RWPE2 (cell line): ENCODE measurements around the gene FABP7.

ENCODE experiments used
- ATAC-seq: fragments of 200-7000 bp; cut with Tn5 transposase; 3 replicates; pipeline ENCODE4 v1.9.1; 2021; ENCODE audit warnings: low read depth
- DNase-seq: peaks from one replicate; pipeline ENCODE4 v3.0.0-alpha.2; 2020; ENCODE audit warnings: low spot score
- H3K27ac ChIP-seq: fragments of 450-650 bp; 2 replicates; pipeline ENCODE4 v1.5.1; 2017; ENCODE audit warnings: mild to moderate bottlenecking; ENCODE audit not compliant: poor library complexity, severe bottlenecking
- H3K27me3 ChIP-seq: fragments of 250-450 bp; sonication (Bioruptor Pico); 2 replicates; pipeline ENCODE4 v1.5.1; 2021; ENCODE audit warnings: mild to moderate bottlenecking, moderate library complexity; ENCODE audit not compliant: insufficient read depth, poor library complexity, severe bottlenecking
- H3K36me3 ChIP-seq: fragments of 250-450 bp; sonication (Bioruptor Pico); 2 replicates; pipeline ENCODE4 v1.5.1; 2020; ENCODE audit warnings: low read depth, mild to moderate bottlenecking, moderate library complexity
- H3K4me1 ChIP-seq: fragments of 250-450 bp; sonication (Bioruptor Pico); 2 replicates; pipeline ENCODE4 v1.5.1; 2021; ENCODE audit warnings: mild to moderate bottlenecking, moderate library complexity; ENCODE audit not compliant: insufficient read depth, poor library complexity, severe bottlenecking
- H3K4me3 ChIP-seq: fragments of 250-450 bp; sonication (Bioruptor Pico); 2 replicates; pipeline ENCODE4 v1.5.1; 2021; ENCODE audit warnings: mild to moderate bottlenecking, moderate library complexity; ENCODE audit not compliant: severe bottlenecking
- H3K9me3 ChIP-seq: fragments of 250-450 bp; sonication (Bioruptor Pico); 2 replicates; pipeline ENCODE4 v1.5.1; 2021; ENCODE audit warnings: mild to moderate bottlenecking, moderate library complexity; ENCODE audit not compliant: severe bottlenecking
- TF ChIP-seq, protein P1 (sequence below): fragments of 450-650 bp; IDR thresholded peaks from one replicate; pipeline ENCODE4 v1.5.1; 2017; ENCODE audit warnings: mild to moderate bottlenecking, moderate library complexity; ENCODE audit not compliant: poor library complexity, severe bottlenecking

The FABP7 gene

DNA sequence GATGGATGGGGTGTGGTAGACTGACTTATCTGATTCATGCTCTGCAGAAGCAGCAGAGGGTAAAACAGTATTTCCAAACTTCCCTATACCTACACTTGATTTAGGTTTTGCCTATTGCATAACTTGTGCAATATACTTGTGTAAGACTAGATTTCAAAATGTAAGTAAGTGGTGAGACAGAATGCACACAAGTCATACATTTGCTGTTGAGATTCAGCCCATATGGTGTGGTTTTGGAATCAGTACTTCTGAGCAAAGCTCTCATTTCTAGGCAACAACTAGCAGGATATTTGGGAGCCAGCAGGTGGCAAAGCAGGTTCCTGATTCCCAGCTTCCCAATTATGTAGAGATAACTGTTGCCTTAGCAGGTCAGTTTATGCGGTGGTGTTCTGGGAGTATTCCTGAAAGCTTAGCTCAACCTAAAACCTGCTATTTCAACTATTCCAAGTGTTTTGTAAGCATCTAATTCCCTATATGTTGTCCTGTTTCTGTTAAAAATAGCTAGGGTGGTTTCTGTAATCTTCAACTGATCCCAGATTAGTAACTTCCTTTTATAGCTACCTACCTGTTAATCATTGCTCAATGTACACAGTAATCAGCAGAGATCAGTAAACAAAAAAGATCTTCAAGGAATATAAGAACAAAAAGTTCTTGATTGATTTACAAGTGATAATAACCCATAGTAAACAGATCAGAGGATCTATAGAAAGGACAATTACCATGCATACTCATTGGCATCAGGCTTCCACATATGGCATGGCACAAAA, 8.5 kb upstream of the FABP7 start:
- no peaks in the 10 kb centered on the region for H3K27me3 ChIP-seq
- 0 out of 3 replicates have a peak, but pooled peaks have one; percentile 14 for ATAC-seq
- H3K27ac ChIP-seq: no peak overlapping the region
- no peaks in the 10 kb centered on the region for H3K9me3 ChIP-seq
- no peaks in the 10 kb centered on the region for H3K36me3 ChIP-seq
- no peak overlapping the region for H3K4me3 ChIP-seq
- no peaks in the 10 kb centered on the region for H3K4me1 ChIP-seq
- DNase-seq: no peak
- TF ChIP-seq, protein P1, sequence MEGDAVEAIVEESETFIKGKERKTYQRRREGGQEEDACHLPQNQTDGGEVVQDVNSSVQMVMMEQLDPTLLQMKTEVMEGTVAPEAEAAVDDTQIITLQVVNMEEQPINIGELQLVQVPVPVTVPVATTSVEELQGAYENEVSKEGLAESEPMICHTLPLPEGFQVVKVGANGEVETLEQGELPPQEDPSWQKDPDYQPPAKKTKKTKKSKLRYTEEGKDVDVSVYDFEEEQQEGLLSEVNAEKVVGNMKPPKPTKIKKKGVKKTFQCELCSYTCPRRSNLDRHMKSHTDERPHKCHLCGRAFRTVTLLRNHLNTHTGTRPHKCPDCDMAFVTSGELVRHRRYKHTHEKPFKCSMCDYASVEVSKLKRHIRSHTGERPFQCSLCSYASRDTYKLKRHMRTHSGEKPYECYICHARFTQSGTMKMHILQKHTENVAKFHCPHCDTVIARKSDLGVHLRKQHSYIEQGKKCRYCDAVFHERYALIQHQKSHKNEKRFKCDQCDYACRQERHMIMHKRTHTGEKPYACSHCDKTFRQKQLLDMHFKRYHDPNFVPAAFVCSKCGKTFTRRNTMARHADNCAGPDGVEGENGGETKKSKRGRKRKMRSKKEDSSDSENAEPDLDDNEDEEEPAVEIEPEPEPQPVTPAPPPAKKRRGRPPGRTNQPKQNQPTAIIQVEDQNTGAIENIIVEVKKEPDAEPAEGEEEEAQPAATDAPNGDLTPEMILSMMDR: no peak

DNA sequence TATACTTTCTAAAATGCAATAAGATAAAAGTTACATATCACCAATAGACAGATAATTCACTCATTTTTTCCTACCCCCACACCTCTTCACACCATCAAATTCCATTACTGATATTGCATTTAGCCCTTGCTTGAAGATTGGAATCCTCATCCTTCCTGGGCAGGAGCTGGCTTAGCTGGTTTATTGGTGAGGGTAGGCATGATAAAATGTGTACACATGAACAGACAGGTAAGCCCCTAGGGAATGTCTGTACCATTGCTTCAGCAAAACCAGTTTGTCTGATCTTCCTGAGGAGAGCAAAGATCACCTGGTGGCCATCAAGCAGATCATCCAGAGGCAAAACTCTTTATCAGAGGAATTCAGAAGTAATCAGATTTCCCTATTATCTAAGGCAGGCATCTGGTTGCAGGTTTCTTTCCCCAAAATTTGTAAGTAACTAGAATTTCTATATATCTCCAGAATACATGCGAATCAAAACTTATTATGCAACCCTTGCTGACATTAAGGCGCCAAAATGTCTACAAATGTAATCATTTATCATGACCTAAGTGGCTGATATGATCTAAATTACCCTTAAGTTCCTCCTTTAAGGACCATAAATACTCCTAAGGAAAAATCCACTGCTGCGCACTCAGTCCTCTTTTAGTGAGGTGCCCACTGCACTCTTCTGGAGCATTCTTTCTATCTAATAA, 6.6 kb upstream of the FABP7 start:
- TF ChIP-seq, protein P1: no peak
- 0 out of 3 replicates have a peak, but pooled peaks have one; percentile 33 for ATAC-seq
- Histone ChIP-seq H3K4me1 (no peaks in the 10 kb centered on the region), H3K9me3 (no peaks in the 10 kb centered on the region), H3K27ac (no peak overlapping the region), H3K36me3 (no peaks in the 10 kb centered on the region), H3K27me3 (no peaks in the 10 kb centered on the region), H3K4me3 (no peak overlapping the region)
- DNase-seq: no peak

DNA sequence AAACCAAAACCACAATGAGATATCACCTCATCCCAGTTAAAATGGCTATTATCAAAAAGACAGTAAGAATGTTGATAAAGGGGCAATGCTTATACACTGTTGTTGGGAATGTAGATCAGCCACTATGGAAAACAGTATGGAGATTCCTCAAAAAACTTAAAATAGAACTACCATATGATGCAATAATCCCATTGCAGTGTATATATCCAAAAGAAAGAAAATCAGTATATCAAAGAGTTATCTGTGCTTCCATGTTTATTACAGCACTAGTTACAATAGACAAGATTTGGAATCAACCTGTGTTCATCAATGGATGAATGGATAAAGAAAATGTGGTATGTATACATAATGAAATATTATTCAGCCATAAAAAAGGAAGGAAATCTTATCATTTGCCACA, 3.5 kb upstream of the FABP7 start:
- Histone ChIP-seq H3K36me3 (no peaks in the 10 kb centered on the region), H3K4me1 (no peaks in the 10 kb centered on the region), H3K9me3 (no peaks in the 10 kb centered on the region), H3K27ac (no peak overlapping the region), H3K27me3 (no peaks in the 10 kb centered on the region), H3K4me3 (no peak overlapping the region)
- ATAC-seq: no peak
- TF ChIP-seq, protein P1: no peak
- DNase-seq: no peak

DNA sequence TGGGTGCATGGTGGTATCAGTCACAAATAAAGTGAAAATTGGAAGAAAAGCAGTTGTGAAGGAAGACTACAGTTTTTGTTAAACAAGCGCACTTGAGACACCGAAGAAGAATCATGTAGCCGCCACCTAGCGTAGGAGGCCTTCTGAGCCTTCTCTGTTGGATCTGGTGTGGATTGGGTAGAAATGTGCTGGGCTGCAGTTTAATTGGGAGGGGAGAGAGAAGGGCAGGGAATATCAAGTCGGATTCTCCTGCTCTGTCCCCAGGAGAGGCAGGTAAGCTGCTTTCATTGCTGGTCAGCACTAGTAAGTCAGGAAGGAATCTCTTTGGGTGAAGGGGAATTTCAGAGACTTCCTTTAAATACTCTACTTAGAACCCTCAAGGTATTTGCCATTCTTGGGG, 1.2 kb upstream of the FABP7 start:
- Histone ChIP-seq H3K27ac (no peak overlapping the region), H3K36me3 (no peaks in the 10 kb centered on the region), H3K27me3 (no peaks in the 10 kb centered on the region), H3K4me3 (no peak overlapping the region), H3K4me1 (no peaks in the 10 kb centered on the region), H3K9me3 (no peaks in the 10 kb centered on the region)
- TF ChIP-seq, protein P1: no peak
- DNase-seq (no peak), ATAC-seq (no peak)
